GM12891 (cell line): ENCODE results near the gene PTGDR.

Experiments
- POLR2A ChIP-seq: IDR thresholded peaks from 2 replicates; pipeline ENCODE4 v1.6.1; 2011; ENCODE audit warnings: low read depth, low read length, control low read depth
- POLR2AphosphoS5 ChIP-seq: IDR thresholded peaks from 2 replicates; pipeline ENCODE4 v1.6.1; 2011; ENCODE audit warnings: low read depth, low read length, control low read depth
- SPI1 ChIP-seq: IDR thresholded peaks from 2 replicates; pipeline ENCODE4 v1.6.1; 2011; ENCODE audit warnings: low read depth, low read length, control low read depth
- TAF1 ChIP-seq: IDR thresholded peaks from 2 replicates; pipeline ENCODE4 v1.6.1; 2011; ENCODE audit warnings: low read depth, low read length, control low read depth

DNA sequence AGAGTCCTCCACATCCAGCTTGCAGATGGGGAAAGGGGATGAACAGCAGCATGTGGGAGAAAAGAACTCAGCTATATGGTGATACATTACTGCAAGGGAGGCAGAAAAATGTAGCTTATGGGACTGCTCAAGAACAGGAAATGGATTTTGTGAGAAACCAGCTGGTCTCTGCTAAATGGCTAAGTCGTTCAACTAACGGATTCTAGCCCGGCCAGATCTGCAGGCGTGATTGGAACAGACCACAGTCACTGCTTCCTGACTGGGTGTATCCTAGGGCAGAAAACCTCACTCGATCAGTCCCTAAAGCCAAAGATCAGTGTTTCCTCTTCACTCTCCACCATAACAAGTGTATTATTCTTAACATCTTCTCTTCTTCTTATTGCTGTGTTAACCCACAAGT is 8.1 kb upstream of the PTGDR start:
- TF ChIP-seq POLR2A (no peak), TAF1 (no peak), POLR2AphosphoS5 (no peak), SPI1 (no peak)
